Lower leg skin (tissue), 3 donors: ENCODE measurements around the gene SLC39A11.

ENCODE experiments used
- CTCF ChIP-seq, 3 donors: fragments of 450-650 bp; IDR thresholded peaks; one replicate each; pipeline ENCODE4 v1.5.1; 2016; ENCODE audit warnings: antibody characterized with exemption in 3 of 3, mild to moderate bottlenecking in 3 of 3, moderate library complexity in 2 of 3
- POLR2A ChIP-seq, 2 donors: fragments of 450-650 bp; IDR thresholded peaks; one replicate each; pipeline ENCODE4 v1.6.1; 2016 to 2017; ENCODE audit warnings: antibody characterized with exemption in 2 of 2, mild to moderate bottlenecking in 1 of 2, moderate library complexity in 1 of 2

GRCh38 chr17:72862276-72862999, 230.1 kb downstream of the SLC39A11 start:
- no peak for TF ChIP-seq CTCF (IDR thresholded peaks at IDR 0.05)
- no peak for TF ChIP-seq POLR2A (IDR thresholded peaks at IDR 0.05)
